Activated naive CD4-positive, alpha-beta T cell treated with anti-CD3 and anti-CD28 coated beads, Interleukin-2, amount 50 U/mL, for 16 hours (primary cell): Measurements from ENCODE around the gene ARHGEF25.
"Not testable (repeated sequence)": the region's sequence is repeated elsewhere in the genome, so short reads cannot be mapped to it uniquely, and the experiment has no call there.

Experiments used
- DNase-seq: peaks from one replicate; pipeline ENCODE4 v3.0.0-alpha.2; 2020

Gene ARHGEF25

DNA sequence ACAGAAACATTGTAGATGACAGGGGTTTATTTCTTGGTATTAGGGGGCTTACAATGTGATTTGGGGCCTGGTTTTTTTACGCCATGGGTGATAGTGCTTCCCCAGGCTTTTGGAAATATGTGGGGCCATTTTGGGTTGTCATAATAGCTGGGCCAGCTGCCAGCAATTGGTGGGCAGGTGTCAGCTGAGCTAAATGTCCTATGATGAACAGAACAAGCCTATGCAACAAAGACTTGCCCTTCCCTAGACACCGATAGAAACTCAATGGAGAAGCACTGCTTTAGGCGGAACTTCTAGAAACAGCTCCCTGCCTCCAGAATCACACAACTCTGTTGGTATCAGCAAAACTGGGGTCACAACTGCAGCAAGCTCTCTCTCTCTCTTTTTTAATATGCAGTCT lies 26.9 kb downstream of the ARHGEF25 start:
- no peak for DNase-seq

DNA sequence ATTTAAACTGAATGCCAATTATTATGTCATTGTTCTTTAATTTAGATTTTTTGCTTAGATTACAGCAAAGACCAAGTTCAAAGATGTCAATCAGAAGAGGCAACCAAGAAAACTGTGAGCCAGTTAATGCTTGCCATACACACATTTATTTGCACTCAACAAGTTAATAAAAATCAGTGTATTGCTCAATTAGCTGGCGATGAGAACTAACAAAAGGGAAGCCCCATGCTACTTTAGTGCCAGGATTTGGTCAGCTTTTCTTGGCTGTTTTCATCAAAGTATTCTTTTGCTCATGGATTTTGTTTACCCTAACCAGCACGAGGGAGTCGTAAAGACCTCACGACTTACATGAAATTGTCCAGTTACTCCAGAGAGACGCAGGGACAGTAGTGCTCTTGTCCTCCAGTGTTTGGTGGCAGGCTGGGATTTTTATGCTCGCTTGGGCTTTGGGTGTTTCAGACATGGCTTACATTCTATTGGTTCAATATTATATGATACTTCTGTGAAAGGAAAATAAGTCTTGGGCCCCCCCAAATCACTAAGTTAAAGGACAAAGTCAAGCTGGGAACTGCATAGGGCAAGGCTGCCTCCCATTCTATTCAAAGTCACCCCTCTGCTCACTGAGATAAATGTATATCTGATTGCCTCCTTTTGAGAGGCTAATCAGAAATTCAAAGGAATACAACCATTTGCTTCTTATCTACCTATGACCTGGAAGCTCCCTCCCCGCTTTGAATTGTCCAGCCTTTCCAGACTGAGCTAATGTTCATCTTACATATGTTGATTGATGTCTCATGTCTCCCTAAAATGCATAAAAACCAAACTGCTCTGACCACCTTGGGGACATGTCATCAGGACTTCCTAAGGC lies 29.2 kb downstream of the ARHGEF25 start:
- DNase-seq: no peak

DNA sequence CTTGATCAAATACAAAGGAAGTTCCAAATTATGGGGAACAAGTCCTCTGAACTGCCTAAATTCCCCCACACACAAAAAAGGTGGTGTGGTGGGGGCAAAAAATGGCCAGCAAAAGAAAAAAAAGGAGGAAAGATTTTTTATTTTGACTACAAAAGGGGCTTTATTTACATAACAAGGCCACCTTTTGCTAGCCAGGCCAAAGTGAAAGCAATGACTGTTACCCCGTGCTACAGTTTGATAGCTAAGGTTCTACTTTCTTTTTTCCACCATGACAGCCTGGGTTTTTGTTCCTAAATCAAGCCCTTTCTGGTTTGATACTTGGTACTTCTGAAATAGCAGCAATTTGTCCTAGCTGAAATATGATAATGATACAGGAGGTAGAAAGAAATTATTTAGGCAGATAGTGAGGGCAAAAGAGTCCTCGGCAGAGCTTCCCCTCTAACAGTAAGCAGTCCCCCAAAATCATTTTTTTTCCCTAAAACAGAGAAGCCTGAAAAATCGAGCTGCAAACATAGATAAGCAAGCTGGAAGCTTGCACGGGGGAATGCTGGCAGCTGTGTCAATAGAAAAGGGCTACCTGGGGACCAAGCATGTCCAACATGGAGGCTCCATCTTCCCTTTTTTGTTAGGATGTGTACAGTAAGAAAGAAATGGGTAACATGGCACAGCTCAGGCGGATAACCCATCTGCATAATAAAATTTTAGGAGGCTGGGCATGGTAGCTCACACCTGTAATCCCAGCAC lies 30.6 kb downstream of the ARHGEF25 start:
- DNase-seq: no peak

DNA sequence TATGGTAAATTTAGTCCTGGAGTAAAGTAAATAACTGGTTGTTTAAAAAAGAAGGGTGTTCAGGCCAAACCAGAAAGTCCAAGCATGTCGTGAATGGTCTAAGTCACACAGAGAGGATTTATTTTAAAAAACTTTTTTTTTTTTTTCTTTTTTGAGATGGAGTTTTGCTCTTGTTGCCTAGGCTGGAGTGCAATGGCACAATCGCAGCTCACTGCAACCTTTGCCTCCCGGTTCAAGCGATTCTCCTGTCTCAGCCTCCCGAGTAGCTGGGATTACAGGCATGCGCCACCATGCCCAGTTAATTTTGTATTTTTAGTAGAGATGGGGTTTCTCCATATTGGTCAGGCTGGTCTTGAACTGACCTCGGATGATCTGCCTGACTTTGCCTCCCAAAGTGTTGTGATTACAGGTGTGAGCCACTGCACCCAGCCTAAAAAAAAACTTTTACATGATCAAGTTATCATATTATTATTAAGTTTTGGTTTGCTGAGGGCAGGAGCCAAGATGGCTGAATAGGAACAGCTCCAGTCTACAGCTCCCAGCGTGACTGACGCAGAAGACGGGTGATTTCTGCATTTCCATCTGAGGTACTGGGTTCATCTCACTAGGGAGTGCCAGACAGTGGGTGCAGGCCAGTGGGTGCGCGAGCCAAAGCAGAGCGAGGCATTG lies 34.9 kb downstream of the ARHGEF25 start:
- not testable (repeated sequence) for DNase-seq

DNA sequence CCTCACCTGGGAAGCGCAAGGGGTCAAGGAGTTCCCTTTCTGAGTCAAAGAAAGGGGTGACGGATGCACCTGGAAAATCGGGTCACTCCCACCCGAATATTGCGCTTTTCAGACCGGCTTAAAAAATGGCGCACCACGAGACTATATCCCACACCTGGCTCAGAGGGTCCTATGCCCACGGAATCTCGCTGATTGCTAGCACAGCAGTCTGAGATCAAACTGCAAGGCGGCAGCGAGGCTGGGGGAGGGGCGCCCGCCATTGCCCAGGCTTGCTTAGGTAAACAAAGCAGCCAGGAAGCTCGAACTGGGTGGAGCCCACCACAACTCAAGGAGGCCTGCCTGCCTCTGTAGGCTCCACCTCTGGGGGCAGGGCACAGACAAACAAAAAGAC lies 35.4 kb downstream of the ARHGEF25 start:
- DNase-seq: not testable (repeated sequence)

DNA sequence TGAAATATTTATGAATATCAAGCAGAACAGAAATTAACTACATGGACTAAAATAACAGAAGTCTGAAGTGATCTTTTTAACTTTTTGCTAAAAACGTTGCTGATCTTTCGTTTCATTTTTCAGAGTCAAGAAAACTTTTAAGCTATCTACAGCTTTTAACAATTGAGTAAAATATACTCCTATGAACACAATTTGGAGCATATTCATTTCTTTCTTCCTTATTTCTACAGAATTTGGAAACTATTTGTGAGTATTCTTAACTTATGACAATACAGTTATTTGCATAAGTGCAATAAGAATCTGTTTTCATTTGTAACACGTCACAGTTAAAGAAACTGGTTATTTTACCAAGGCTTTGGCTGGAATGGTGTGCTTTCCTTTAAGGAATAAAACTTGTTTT lies 42.8 kb downstream of the ARHGEF25 start:
- no peak for DNase-seq

DNA sequence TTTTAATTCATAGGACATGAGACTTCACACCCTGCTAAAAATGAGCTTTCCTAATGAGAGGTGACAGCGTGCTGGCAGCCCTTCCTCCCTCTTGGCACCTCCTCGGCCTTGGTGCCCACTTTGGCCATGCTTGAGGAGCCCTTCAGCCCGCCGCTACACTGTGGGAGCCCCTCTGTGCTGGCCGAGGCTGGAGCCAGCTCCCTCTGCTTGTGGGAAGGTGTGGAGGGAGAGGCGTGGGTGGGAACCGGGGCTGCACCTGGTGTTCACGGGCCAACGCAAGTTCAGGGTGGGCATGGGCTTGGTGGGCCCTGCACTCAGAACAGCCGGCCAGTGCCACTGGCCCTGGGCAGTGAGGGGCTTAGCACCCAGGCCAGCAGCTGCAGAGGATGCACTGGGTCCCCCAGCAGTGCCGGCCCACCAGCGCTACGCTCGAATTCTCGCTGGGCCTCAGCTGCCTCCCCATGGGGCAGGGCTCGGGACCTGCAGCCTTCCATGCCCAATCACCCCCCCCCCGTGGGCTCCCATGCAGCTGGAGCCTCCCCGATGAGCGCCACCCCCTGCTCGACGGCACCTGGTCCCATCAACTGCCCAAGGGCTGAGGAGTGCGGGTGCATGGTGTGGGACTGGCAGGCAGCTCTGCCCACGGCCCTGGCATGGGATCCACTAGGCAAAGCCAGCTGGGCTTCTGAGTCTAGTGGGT lies 44.5 kb downstream of the ARHGEF25 start:
- no peak for DNase-seq

DNA sequence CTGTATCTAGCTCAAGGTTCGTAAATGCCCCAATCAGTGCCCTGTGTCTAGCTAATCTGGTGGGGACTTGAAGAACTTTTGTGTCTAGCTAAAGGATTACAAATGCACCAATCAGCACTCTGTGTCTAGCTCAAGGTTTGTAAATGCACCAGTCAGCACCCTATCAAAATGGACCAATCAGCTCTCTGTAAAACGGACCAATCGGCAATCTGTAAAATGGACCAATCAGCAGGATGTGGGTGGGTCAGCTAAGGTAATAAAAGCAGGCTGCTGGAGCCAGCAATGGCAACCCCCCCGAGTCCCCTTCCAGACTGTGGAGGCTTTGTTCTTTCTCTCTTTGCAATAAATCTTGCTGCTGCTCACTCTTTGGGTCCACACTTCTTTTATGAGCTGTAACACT lies 45.2 kb downstream of the ARHGEF25 start:
- not testable (repeated sequence) for DNase-seq

DNA sequence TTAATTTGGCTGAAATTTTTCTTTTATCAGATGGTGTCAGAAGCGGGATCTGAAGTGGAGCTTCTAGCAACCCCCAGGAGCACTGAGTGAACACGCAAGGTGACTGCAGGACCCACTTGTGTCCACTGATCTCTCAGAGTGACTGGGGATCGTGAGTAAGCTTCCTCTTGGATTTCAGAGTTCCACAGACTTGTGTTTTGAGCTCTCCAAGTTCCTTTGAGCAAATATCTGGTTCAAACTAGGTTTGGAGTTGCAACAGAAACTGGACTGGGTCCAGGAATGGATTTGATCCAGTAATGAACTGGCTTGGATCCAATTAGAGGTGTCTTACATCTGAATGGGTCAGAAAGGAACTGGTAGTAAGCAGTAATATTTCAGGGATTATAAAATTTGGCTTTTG lies 46.5 kb downstream of the ARHGEF25 start:
- no peak for DNase-seq

DNA sequence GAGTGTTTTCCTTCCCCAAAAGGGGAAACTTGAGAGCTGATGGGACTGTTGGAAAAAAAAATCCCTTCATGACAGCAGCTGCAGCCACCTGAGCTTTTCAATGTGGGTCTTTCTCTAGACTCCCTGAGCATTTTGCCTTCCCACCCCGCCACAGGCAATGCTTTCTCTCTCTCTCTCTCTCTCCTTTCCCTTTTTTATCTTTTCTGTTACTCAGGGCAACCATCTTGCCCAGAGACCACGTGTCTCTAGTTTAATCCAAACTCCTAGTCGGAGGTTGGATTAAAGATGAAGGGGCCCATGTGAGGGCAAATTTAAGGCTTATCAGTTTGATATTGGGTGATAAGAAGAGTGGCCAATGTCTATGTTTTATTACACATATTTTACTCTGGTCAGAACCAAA lies 47.7 kb downstream of the ARHGEF25 start:
- DNase-seq: no peak

DNA sequence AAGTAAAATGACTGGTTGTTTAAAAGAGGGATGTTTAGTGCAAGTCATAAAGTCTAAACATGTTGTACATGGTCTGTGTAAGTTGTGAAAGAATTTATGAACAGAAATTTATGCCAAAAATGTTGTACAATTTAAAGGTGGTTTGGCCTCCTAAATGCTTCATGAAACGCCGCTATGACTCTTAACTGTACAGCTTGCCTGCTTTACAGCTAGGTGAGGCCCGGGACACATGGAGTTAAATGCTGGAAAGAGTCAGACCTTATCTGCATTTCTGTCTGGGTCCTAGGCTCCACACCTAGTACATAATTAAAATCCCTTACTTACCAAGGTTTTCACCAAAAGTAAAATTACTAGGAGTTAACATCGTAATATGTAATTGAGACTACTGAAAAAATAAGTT lies 50.1 kb downstream of the ARHGEF25 start:
- no peak for DNase-seq

DNA sequence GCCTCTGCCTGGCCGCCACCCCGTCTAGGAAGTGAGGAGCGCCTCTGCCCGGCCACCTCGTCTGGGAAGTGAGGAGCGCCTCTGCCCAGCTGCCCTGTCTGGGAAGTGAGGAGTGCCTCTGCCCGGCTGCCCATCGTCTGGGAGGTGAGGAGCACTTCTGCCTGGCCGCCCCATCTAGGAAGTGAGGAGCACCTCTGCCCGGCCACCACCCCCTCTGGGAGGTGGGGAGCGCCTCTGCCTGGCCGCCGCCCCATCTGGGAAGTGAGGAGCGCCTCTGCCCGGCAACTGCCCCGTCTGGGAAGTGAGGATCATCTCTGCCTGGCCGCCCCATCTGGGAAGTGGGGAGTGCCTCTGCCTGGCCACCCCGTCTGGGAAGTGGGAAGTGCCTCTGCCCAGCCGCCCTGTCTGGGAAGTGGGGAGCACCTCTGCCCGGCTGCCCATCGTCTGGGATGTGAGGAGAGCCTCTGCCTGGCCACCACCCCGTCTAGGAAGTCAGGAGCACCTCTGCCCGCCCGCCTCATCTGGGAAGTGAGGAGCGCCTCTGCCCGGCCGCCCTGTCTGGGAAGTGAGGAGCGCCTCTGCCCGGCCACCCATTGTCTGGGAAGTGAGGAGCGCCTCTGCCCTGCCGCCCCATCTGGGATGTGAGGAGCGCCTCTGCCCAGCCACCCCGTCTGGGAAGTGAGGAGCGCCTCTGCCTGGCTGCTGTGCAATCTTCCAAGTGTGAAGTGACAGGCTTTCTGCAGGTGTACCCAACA lies 54.0 kb downstream of the ARHGEF25 start:
- peak; percentile 10 for DNase-seq
